Epithelial cell of esophagus (primary cell): ENCODE measurements around the gene COX10.
A peak's percentile ranks its signal among the peaks of the same experiment; 100 is the strongest.
"Not testable (repeated sequence)": the region's sequence is repeated elsewhere in the genome, so short reads cannot be mapped to it uniquely, and the experiment has no call there.

Experiments
- DNase-seq: peaks from one replicate; pipeline ENCODE4 v3.0.0; 2010; ENCODE audit warnings: low read depth
- H3K4me3 ChIP-seq: 2 replicates; pipeline ENCODE4 v1.5.1; 2011; ENCODE audit warnings: mild to moderate bottlenecking, low read length, control low read depth
- CTCF ChIP-seq: IDR thresholded peaks from 2 replicates; pipeline ENCODE4 v1.5.1; 2011; ENCODE audit warnings: low read depth, mild to moderate bottlenecking, low read length, control low read depth, inconsistent platforms; ENCODE audit not compliant: insufficient read depth; ENCODE audit errors: missing control alignments

Gene COX10

DNA sequence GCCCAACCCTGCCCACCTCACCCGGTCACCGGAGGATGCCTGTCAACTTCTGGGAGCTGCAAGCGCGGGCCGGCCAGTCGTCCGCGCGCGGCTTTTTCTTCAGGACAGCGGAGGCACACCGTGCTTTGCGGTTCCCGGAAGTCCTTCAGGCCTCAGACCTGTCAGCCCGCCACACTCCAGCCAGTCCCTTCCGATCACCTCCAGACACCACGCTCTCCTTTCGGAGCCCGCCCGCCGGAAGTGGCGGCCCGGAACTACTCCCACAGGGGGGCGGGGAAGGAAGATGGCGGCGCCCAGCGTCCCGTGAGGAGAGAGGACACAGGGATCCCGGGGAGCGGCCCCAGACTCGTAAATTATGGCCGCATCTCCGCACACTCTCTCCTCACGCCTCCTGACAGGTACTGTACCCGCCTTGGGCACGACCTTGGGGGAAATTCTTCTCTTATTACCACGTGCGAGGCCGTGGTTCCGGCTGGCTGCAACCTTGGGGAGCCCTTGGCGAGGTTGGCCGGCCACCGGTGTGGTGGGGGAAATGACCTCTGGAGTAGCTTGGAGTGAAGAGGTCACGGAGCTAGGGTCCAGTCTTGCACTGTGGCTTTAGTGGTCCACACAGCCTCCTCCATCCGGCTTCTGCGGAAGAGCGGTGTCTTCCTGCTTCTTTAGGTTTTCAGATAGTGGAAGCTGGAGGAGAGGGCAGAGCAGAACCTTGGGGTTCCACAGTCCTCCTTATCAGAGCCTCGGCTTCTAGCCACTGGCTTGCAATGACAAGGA, at the start of gene COX10:
Gene COX10 (plus strand): TSS at position 254 of the 771 bp plus-strand sequence. CDS start 102 bp downstream, at position 356.
- peak; percentile 87 for DNase-seq
- H3K4me3 ChIP-seq, result peak within 1 kb of the TSS; percentile 92
- TF ChIP-seq CTCF, result no peak

DNA sequence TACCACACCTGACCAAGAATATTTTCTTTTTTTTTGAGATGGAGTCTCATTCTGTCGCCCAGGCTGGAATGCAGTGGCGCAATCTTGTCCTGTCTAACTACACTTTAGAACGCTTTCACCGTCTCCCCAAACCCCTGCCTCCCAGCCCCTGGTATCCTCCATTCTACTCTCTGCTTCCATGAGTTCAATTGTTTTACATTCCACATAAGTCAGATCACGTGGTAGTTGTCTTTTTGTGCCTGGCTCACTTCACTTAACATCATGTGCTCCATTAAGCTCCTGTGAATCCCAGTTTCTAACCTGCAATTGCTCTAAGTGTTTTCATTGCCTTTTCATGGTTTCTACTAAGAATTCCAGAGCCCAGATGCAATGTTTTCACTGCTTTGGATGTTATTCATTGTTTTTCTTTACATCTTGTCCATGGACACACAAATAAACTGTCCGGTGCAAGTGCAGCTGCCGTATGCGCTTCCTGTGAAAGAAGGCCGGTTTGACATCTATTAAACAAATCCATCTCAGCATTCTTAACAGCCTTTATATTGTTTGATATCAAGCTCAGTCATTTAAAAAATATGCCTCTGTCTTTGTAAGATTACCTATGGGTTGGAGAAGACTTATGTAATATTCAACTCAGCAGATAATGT, 47.5 kb upstream of the COX10 start:
- H3K4me3 ChIP-seq, DNase-seq: not testable (repeated sequence)

DNA sequence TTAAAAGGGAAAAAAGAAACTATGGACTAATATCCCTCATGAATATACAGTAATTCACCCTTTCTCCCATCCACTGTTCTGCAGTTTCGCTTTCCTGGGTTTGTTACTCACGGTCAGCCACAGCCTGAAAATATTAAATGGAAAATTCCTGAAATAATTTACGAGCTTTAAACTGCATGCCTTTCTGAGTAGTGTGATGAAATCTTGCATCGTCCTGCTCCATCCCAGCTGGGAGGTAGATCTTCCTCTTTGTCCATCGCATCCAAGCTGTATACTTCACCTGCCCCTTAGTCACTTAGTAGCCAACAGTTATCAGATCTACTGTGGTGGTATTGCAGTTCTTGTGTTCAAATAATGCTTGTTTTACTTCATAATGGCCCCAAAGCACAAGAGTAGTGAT, 39.5 kb upstream of the COX10 start:
- DNase-seq, H3K4me3 ChIP-seq: not testable (repeated sequence)

- TF ChIP-seq CTCF, result no peak
- no peak for DNase-seq
- no peak overlapping the region for H3K4me3 ChIP-seq
Measured at GRCh38 chr17:14032234-14032633, 37.1 kb upstream of the COX10 start.

- TF ChIP-seq CTCF, result no peak
- no peak for DNase-seq
- no peak overlapping the region for H3K4me3 ChIP-seq
Measured at GRCh38 chr17:14033166-14033565, 36.1 kb upstream of the COX10 start.

DNA sequence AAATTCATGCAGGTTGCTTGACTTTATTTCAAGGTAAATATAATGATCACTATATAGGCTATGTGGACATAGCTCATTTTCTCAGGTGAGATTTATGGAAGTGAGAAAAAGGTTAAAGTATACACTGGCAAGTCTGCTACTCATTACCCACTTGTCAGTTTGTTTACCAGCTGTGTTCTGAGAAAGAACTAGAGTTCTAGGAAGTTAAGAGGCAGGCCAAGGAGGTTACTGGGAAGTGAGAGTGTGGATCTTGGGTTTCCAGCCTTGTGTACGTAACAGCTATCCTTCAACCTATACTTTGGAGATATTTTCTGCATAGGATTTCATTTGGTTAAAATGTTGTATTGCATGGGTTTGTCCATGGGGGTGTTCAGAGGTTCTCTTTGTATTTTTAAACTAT, 31.9 kb upstream of the COX10 start:
- no peak for DNase-seq
- TF ChIP-seq CTCF, result no peak
- no peak overlapping the region for H3K4me3 ChIP-seq

DNA sequence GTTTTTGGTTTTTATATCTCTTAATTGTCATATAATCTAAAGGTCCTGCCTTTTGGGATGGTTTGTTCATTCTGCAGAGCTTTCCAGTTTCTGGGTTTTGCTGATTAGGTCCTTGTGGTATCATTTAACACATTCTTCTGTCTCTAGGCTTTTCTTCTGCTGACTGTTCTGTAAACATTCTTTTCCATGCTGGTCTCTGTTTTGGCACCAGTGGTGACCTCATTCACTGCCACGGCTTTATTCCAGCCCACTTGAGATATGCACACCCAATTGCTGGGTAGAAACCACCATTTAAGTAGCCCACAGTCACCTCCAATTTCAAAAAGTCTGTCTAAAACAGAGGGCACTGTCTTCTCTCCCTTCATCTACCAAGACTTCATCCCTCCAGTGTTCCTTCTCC, 31.1 kb upstream of the COX10 start:
- no peak overlapping the region for H3K4me3 ChIP-seq
- TF ChIP-seq CTCF, result no peak
- no peak for DNase-seq

GRCh38 chr17:14042411-14042810, 26.9 kb upstream of the COX10 start:
- no peak for DNase-seq
- H3K4me3 ChIP-seq, result no peak overlapping the region
- TF ChIP-seq CTCF, result no peak
